Upper lobe of left lung (tissue), 4 donors: ENCODE results near the gene HDAC3.

Experiments used
- EP300 ChIP-seq, 4 donors: sonication (generic); formaldehyde crosslinking; IDR thresholded peaks; one replicate each; pipeline ENCODE4 v1.5.1; 2017; ENCODE audit warnings: antibody characterized with exemption in 4 of 4, control low read depth in 2 of 4
- POLR2A ChIP-seq, 4 donors: fragments of 450-650 bp; IDR thresholded peaks; one replicate each; pipeline ENCODE4 v1.5.1; 2016 to 2017; ENCODE audit warnings: antibody characterized with exemption in 4 of 4, mild to moderate bottlenecking in 2 of 4
- POLR2AphosphoS5 ChIP-seq, 2 donors: sonication (generic); formaldehyde crosslinking; IDR thresholded peaks; one replicate each; pipeline ENCODE4 v1.5.1; 2017; ENCODE audit warnings: antibody characterized with exemption in 2 of 2
- TF ChIP-seq, protein P1 (sequence below), 6 experiments: fragments of 450-650 bp in 4 of 6; fragments of 200-600 bp in 2 of 6; sonication (generic) in 2 of 6; IDR thresholded peaks; one replicate each; pipeline ENCODE4 v1.5.1; 2016 to 2019; ENCODE audit warnings: antibody characterized with exemption in 6 of 6

DNA sequence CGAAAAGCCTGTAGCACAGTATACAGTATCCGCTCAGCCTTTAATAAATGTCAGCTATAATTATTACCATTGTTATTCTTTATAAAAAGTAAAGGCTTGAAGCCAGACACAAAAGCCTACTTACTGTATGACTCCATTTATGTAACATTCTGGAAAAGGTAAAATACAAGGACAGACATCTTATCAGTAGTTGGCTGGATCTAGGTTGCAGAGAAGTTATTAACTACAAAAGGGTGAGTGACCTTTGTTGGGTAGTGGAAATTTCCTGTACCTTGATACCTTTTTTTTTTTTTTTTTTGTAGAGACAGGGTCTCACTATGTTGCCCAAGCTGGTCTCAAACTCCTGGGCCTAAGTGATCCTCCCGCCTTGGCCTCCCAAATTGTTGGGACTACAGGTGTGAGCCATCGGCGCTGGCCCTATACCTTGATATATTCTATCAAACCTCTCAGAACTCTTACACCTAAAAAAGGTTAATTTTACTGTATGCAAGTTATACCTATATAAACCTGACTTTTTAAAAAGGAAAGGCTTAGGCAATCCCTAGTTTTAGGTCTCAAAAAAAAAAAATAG, 6.0 kb downstream of the HDAC3 start:
- TF ChIP-seq, protein P1, sequence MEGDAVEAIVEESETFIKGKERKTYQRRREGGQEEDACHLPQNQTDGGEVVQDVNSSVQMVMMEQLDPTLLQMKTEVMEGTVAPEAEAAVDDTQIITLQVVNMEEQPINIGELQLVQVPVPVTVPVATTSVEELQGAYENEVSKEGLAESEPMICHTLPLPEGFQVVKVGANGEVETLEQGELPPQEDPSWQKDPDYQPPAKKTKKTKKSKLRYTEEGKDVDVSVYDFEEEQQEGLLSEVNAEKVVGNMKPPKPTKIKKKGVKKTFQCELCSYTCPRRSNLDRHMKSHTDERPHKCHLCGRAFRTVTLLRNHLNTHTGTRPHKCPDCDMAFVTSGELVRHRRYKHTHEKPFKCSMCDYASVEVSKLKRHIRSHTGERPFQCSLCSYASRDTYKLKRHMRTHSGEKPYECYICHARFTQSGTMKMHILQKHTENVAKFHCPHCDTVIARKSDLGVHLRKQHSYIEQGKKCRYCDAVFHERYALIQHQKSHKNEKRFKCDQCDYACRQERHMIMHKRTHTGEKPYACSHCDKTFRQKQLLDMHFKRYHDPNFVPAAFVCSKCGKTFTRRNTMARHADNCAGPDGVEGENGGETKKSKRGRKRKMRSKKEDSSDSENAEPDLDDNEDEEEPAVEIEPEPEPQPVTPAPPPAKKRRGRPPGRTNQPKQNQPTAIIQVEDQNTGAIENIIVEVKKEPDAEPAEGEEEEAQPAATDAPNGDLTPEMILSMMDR (IDR thresholded peaks at IDR 0.05), result no peak
- TF ChIP-seq POLR2A (IDR thresholded peaks at IDR 0.05) (no peak), EP300 (IDR thresholded peaks at IDR 0.05) (no peak), POLR2AphosphoS5 (IDR thresholded peaks at IDR 0.05) (no peak)
